K562 (cell line): ENCODE data around the gene PTPN20. TPM values are rescaled to one million over a fixed set of nuclear protein-coding genes. Genes with fewer than 3 reads are reported as not detected.

Experiments used
- ATF7 ChIP-seq: fragments of 450-650 bp; IDR thresholded peaks from 2 replicates; pipeline ENCODE4 v1.7.1; 2014; ENCODE audit warnings: mild to moderate bottlenecking, moderate library complexity
- BRCA1 ChIP-seq, 2 experiments: fragments of 450-650 bp in 1 of 2; sonication (generic) in 1 of 2; formaldehyde crosslinking in 1 of 2; IDR thresholded peaks; 2 replicates each; pipeline versions ENCODE4 v1.5.0 to v1.6.1; 2017 to 2020; ENCODE audit warnings: mild to moderate bottlenecking in 1 of 2, missing genetic modification reagents in 1 of 2
- BRF1 ChIP-seq: IDR thresholded peaks from 3 replicates; pipeline ENCODE4 v1.6.1; 2011; ENCODE audit warnings: borderline replicate concordance, mild to moderate bottlenecking; ENCODE audit not compliant: insufficient read length; ENCODE audit errors: extremely low read depth
- CHD1 ChIP-seq: fragments of 200-600 bp; sonication (generic); IDR thresholded peaks from one replicate; pipeline ENCODE4 v1.6.1; 2012; ENCODE audit warnings: mild to moderate bottlenecking, moderate library complexity, low read length, inconsistent platforms
- CREB1 ChIP-seq, 2 experiments: sonication (generic) in 1 of 2; formaldehyde crosslinking in 1 of 2; IDR thresholded peaks; 2 replicates each; pipeline versions ENCODE4 v1.6.1 to v1.8.0; 2012 to 2022; ENCODE audit warnings: inconsistent platforms in 1 of 2, mild to moderate bottlenecking in 1 of 2, missing genetic modification reagents in 1 of 2, moderate library complexity in 1 of 2
- CSDE1 ChIP-seq, 2 experiments: fragments of 450-650 bp; IDR thresholded peaks; 2 replicates each; pipeline ENCODE4 v1.6.1; 2016; ENCODE audit warnings: mild to moderate bottlenecking in 1 of 2
- DACH1 ChIP-seq: fragments of 450-650 bp; IDR thresholded peaks from 2 replicates; pipeline ENCODE4 v1.6.1; 2018; ENCODE audit not compliant: partially characterized antibody
- ETV1 ChIP-seq: fragments of 450-650 bp; conservative IDR thresholded peaks from 2 replicates; pipeline ENCODE4 v1.6.1; 2016; ENCODE audit warnings: missing genetic modification characterization, control low read depth, low read depth, missing compliant biosample characterization
- HDAC6 ChIP-seq: IDR thresholded peaks from 2 replicates; pipeline ENCODE4 v1.6.1; 2012; ENCODE audit warnings: low read depth, mild to moderate bottlenecking, control low read depth, inconsistent platforms, low read length, moderate library complexity
- HNRNPLL ChIP-seq: fragments of 200-400 bp; formaldehyde crosslinking; IDR thresholded peaks from 2 replicates; pipeline ENCODE4 v1.6.1; 2017; ENCODE audit warnings: low read length, low read depth, mild to moderate bottlenecking; ENCODE audit not compliant: poor library complexity, severe bottlenecking
- LCOR ChIP-seq: sonication (generic); formaldehyde crosslinking; IDR thresholded peaks from 2 replicates; pipeline ENCODE4 v1.8.0; 2022; ENCODE audit warnings: mild to moderate bottlenecking, missing genetic modification reagents
- PHB ChIP-seq: fragments of 250-450 bp; sonication (Bioruptor Pico); IDR thresholded peaks from 2 replicates; pipeline ENCODE4 v1.5.0; 2021
- POLR2G ChIP-seq: fragments of 200-400 bp; formaldehyde crosslinking; IDR thresholded peaks from 2 replicates; pipeline ENCODE4 v1.6.1; 2017; ENCODE audit warnings: low read depth, mild to moderate bottlenecking, antibody characterized with exemption, low read length, moderate library complexity
- PTBP1 ChIP-seq: fragments of 200-400 bp; formaldehyde crosslinking; IDR thresholded peaks from 2 replicates; pipeline ENCODE4 v1.6.1; 2017; ENCODE audit warnings: low read depth, low read length
- RBM34 ChIP-seq: fragments of 200-400 bp; formaldehyde crosslinking; IDR thresholded peaks from 2 replicates; pipeline ENCODE4 v1.6.1; 2018; ENCODE audit warnings: low read length, borderline replicate concordance; ENCODE audit not compliant: insufficient read depth
- SMARCA5 ChIP-seq: fragments of 450-650 bp; IDR thresholded peaks from 2 replicates; pipeline ENCODE4 v1.6.1; 2016
- STAG1 ChIP-seq: sonication (generic); formaldehyde crosslinking; IDR thresholded peaks from 2 replicates; pipeline ENCODE4 v1.5.0; 2020; ENCODE audit warnings: missing genetic modification reagents, borderline replicate concordance
- TCF3 ChIP-seq: sonication (generic); formaldehyde crosslinking; IDR thresholded peaks from 2 replicates; pipeline ENCODE4 v1.4.0; 2020; ENCODE audit warnings: mild to moderate bottlenecking, missing genetic modification reagents
- XRCC5 ChIP-seq: fragments of 200-400 bp; formaldehyde crosslinking; IDR thresholded peaks from 2 replicates; pipeline ENCODE4 v1.6.1; 2017; ENCODE audit warnings: low read depth, mild to moderate bottlenecking, low read length
- ZBTB8A ChIP-seq: fragments of 450-650 bp; IDR thresholded peaks from 2 replicates; pipeline ENCODE4 v1.6.1; 2018; ENCODE audit warnings: mild to moderate bottlenecking, moderate library complexity; ENCODE audit not compliant: partially characterized antibody
- ZNF134 ChIP-seq: fragments of 250-450 bp; sonication (Bioruptor Pico); conservative IDR thresholded peaks from 2 replicates; pipeline ENCODE4 v1.4.0; 2020
- ZNF239 ChIP-seq: fragments of 250-450 bp; sonication (Bioruptor Pico); IDR thresholded peaks from 2 replicates; pipeline ENCODE4 v1.4.0; 2020; ENCODE audit warnings: mild to moderate bottlenecking
- ZNF263 ChIP-seq: sonication (generic); formaldehyde crosslinking; IDR thresholded peaks from 2 replicates; pipeline ENCODE4 v1.8.0; 2022; ENCODE audit warnings: mild to moderate bottlenecking, missing genetic modification reagents, borderline replicate concordance
- ZNF507 ChIP-seq: conservative IDR thresholded peaks from 2 replicates; pipeline ENCODE4 v1.6.1; 2017; ENCODE audit warnings: missing genetic modification characterization, missing compliant biosample characterization
- polyA plus RNA-seq, 8 experiments: library from polyadenylated mRNA; depleted of rRNA in 4 of 8; stranded (reverse) in 5 of 8; unstranded in 3 of 8; fragments of >200 nt; fragmentation: Nextera tagmentation in 2 of 8; fragmentation: Illumina TruSeq in 1 of 8; extraction: Ambion mirVana in 2 of 8; extraction: Trizol in 1 of 8; gene quantifications; 2 replicates each; pipeline versions ENCODE4 v1.2.1 to v1.2.3, GENCODE V29; 2011 to 2014; ENCODE audit warnings: inconsistent platforms in 1 of 8, missing spikeins in 1 of 8
- total RNA-seq, 7 experiments: library from RNA; depleted of rRNA in 6 of 7; stranded (reverse); fragments of >200 nt in 6 of 7; fragmentation: Illumina TruSeq in 2 of 7; extraction: Trizol in 2 of 7; gene quantifications; 2 replicates each; pipeline versions ENCODE4 v1.2.1 to v1.2.3, GENCODE V29; 2011 to 2021; ENCODE audit warnings: low replicate concordance in 1 of 7
- TF ChIP-seq, protein P1 (sequence below): fragments of 250-450 bp; sonication (Bioruptor Pico); IDR thresholded peaks from 2 replicates; pipeline ENCODE4 v1.4.0; 2020; ENCODE audit warnings: mild to moderate bottlenecking
- TF ChIP-seq, protein P2 (sequence below): sonication (generic); formaldehyde crosslinking; IDR thresholded peaks from 2 replicates; pipeline ENCODE4 v1.8.0; 2022; ENCODE audit warnings: missing genetic modification reagents, mild to moderate bottlenecking, moderate library complexity, borderline replicate concordance

PTPN20 gene
- total and polyA plus RNA-seq, 9 of the 15 experiments (the other 6 are each of a cell fraction or from before 2014, with no cell fraction given): 0.03 to 0.18 (median 0.10) TPM; not detected in 6

DNA sequence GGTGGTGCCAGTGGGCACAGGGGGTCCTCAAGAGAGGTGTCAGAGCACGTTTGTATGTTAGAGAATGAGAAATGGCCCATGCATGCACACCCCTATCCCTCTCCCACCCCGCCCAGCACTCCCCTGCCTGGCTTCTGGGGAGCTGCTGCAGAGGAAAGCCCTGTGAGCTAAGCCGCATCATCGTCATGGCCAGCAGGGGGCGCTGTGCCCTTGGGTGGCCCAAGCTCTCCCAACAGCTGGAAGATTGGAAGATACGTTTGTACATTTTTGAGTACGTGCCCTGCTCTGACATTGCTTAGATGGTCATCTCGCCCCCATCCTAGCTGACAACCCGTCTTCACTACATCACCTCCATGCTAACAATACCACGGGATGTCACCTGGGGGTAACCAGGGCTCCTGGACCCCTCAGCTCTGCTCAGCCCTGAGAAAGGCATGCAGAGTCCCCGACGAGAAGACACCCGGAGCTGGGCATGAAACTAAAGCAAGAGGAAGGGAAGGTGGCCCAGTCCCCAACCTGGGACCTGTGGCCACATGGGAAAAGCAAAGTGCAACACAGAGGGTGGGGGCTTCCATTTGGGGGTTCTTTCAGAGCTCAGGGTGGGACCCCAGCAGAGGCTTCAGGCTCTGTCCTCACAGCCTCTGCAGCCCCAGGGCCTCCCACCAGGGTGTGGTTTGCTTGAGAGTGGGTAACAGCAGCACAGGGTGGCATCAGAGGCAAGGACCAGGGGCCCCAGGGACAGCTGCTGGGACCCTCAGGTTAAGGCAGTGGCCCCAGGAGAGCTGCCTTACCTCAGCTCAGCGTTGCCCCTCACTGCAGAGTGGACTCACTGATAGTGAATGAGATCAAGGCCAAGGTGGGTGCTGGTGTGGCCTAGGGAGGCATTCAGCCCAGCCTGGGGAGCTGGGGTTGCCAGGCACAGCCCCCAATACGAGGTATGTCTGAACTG is 136.6 kb downstream of the PTPN20 start (continued):
- TF ChIP-seq CREB1 (IDR thresholded peaks at IDR 0.05): no peak
- peak; percentile 65; the same call in 1 of the 2 replicates for TF ChIP-seq CREB1 (CRISPR knock-in tag; IDR thresholded peaks at IDR 0.05)
- TF ChIP-seq, protein P1, sequence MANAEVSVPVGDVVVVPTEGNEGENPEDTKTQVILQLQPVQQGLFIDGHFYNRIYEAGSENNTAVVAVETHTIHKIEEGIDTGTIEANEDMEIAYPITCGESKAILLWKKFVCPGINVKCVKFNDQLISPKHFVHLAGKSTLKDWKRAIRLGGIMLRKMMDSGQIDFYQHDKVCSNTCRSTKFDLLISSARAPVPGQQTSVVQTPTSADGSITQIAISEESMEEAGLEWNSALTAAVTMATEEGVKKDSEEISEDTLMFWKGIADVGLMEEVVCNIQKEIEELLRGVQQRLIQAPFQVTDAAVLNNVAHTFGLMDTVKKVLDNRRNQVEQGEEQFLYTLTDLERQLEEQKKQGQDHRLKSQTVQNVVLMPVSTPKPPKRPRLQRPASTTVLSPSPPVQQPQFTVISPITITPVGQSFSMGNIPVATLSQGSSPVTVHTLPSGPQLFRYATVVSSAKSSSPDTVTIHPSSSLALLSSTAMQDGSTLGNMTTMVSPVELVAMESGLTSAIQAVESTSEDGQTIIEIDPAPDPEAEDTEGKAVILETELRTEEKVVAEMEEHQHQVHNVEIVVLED (CRISPR knock-in tag): no peak
- no peak for TF ChIP-seq ETV1 (tag)
- peak; percentile 62; the same call in 1 of the 2 replicates for TF ChIP-seq PHB
- TF ChIP-seq ZNF263 (CRISPR knock-in tag): no peak
- TF ChIP-seq DACH1: peak; percentile 84
- TF ChIP-seq, protein P2, sequence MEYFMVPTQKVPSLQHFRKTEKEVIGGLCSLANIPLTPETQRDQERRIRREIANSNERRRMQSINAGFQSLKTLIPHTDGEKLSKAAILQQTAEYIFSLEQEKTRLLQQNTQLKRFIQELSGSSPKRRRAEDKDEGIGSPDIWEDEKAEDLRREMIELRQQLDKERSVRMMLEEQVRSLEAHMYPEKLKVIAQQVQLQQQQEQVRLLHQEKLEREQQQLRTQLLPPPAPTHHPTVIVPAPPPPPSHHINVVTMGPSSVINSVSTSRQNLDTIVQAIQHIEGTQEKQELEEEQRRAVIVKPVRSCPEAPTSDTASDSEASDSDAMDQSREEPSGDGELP (CRISPR knock-in tag): peak; percentile 95
- no peak for TF ChIP-seq SMARCA5
- no peak for TF ChIP-seq POLR2G
- TF ChIP-seq RBM34: no peak
- TF ChIP-seq LCOR: no peak
- TF ChIP-seq CSDE1 (IDR thresholded peaks at IDR 0.05): no peak
- no peak for TF ChIP-seq PTBP1
- no peak for TF ChIP-seq BRF1
- no peak for TF ChIP-seq HNRNPLL
- TF ChIP-seq HDAC6: no peak
- TF ChIP-seq ZNF239 (CRISPR knock-in tag): no peak
- no peak for TF ChIP-seq BRCA1 (IDR thresholded peaks at IDR 0.05)
- TF ChIP-seq BRCA1 (CRISPR knock-in tag; IDR thresholded peaks at IDR 0.05): no peak
- 0 out of 2 replicates have a peak, but pooled peaks have one; percentile 21 for TF ChIP-seq ATF7
- TF ChIP-seq ZBTB8A: no peak
- no peak for TF ChIP-seq XRCC5
- peak; percentile 79 for TF ChIP-seq STAG1 (CRISPR knock-in tag)
- no peak for TF ChIP-seq TCF3 (CRISPR knock-in tag)
- TF ChIP-seq CHD1: no peak
- no peak for TF ChIP-seq ZNF134 (CRISPR knock-in tag)
- no peak for TF ChIP-seq ZNF507
